HEK293T (cell line): ENCODE results near the gene EMP2.

Experiments used
- CTCF ChIA-PET: fragments of 350-600 bp; formaldehyde crosslinking; extraction: SDS; loops from one replicate; lab custom pipeline; 2021; ENCODE audit warnings: antibody characterized with exemption, inconsistent platforms; lab: Yijun Ruan, JAX
- POLR2A ChIA-PET: fragments of 350-600 bp; formaldehyde crosslinking; extraction: SDS; loops from one replicate; lab custom pipeline; 2020; ENCODE audit warnings: antibody characterized with exemption, inconsistent platforms; lab: Yijun Ruan, JAX
- DNase-seq: peaks from one replicate; pipeline ENCODE4 v3.0.0; 2012; ENCODE audit warnings: mixed read lengths; ENCODE audit errors: extremely low spot score
- ARNT ChIP-seq: fragments of 450-650 bp; IDR thresholded peaks from 2 replicates; pipeline ENCODE4 v1.6.1; 2017; ENCODE audit warnings: mild to moderate bottlenecking
- BHLHE40 ChIP-seq: fragments of 450-650 bp; IDR thresholded peaks from 2 replicates; pipeline ENCODE4 v1.6.1; 2016; ENCODE audit warnings: mild to moderate bottlenecking, moderate library complexity, borderline replicate concordance
- CTBP1 ChIP-seq: fragments of 450-650 bp; IDR thresholded peaks from 2 replicates; pipeline ENCODE4 v1.6.1; 2016; ENCODE audit warnings: borderline replicate concordance
- ELF4 ChIP-seq: fragments of 450-650 bp; IDR thresholded peaks from 2 replicates; pipeline ENCODE4 v1.6.1; 2017; ENCODE audit warnings: antibody characterized with exemption
- FOXA1 ChIP-seq: fragments of 450-650 bp; IDR thresholded peaks from 2 replicates; pipeline ENCODE4 v1.6.1; 2016; ENCODE audit warnings: mild to moderate bottlenecking
- FOXK2 ChIP-seq: fragments of 450-650 bp; IDR thresholded peaks from 2 replicates; pipeline ENCODE4 v1.6.1; 2016; ENCODE audit warnings: mild to moderate bottlenecking
- FOXM1 ChIP-seq: fragments of 450-650 bp; IDR thresholded peaks from 2 replicates; pipeline ENCODE4 v1.6.1; 2017; ENCODE audit warnings: mild to moderate bottlenecking, borderline replicate concordance
- HDGF ChIP-seq: fragments of 450-650 bp; IDR thresholded peaks from 2 replicates; pipeline ENCODE4 v1.6.1; 2017; ENCODE audit warnings: antibody characterized with exemption, borderline replicate concordance
- L3MBTL2 ChIP-seq: fragments of 450-650 bp; conservative IDR thresholded peaks from 2 replicates; pipeline ENCODE4 v1.6.1; 2016; ENCODE audit warnings: mild to moderate bottlenecking
- LEF1 ChIP-seq: fragments of 450-650 bp; IDR thresholded peaks from 2 replicates; pipeline ENCODE4 v1.6.1; 2017; ENCODE audit warnings: mild to moderate bottlenecking, borderline replicate concordance
- NFRKB ChIP-seq: fragments of 450-650 bp; IDR thresholded peaks from 2 replicates; pipeline ENCODE4 v1.6.1; 2016; ENCODE audit warnings: mild to moderate bottlenecking, moderate library complexity
- PKNOX1 ChIP-seq: fragments of 450-650 bp; IDR thresholded peaks from 2 replicates; pipeline ENCODE4 v1.6.1; 2016
- SP1 ChIP-seq: fragments of 450-650 bp; IDR thresholded peaks from 2 replicates; pipeline ENCODE4 v1.6.1; 2017
- SUZ12 ChIP-seq: fragments of 450-650 bp; IDR thresholded peaks from 2 replicates; pipeline ENCODE4 v1.6.1; 2016; ENCODE audit warnings: mild to moderate bottlenecking
- TARDBP ChIP-seq: fragments of 450-650 bp; IDR thresholded peaks from 2 replicates; pipeline ENCODE4 v1.6.1; 2016
- ZNF384 ChIP-seq: fragments of 450-650 bp; IDR thresholded peaks from 2 replicates; pipeline ENCODE4 v1.6.1; 2016

Gene EMP2

GRCh38 chr16:10610499-10611184 lies 30.2 kb upstream of the EMP2 start:
- POLR2A ChIA-PET = no interaction called here
- TF ChIP-seq FOXM1 (no peak), L3MBTL2 (no peak), CTBP1 (no peak), ZNF384 (no peak), ELF4 (no peak), PKNOX1 (no peak)
- no peak for DNase-seq
- CTCF ChIA-PET = interaction anchor here (0.6 kb wide), 1 partner anchor 96 kb away, joined by 7 read pairs; no protein-coding TSS in a partner anchor

- TF ChIP-seq ARNT = no peak
- TF ChIP-seq NFRKB = no peak
- no peak for TF ChIP-seq LEF1
- no peak for TF ChIP-seq L3MBTL2
- TF ChIP-seq PKNOX1 = no peak
- no peak for TF ChIP-seq ELF4
- no peak for TF ChIP-seq SUZ12
- TF ChIP-seq FOXM1 = no peak
- no peak for TF ChIP-seq ZNF384
- TF ChIP-seq SP1 = no peak
- no peak for TF ChIP-seq FOXA1
- no peak for TF ChIP-seq TARDBP
- no peak for TF ChIP-seq HDGF
- TF ChIP-seq CTBP1 = no peak
- TF ChIP-seq FOXK2 = no peak
- ChIA-PET POLR2A (no interaction called here), CTCF (no interaction called here)
- DNase-seq = no peak
Measured at GRCh38 chr16:10609402-10609774, 29.0 kb upstream of the EMP2 start.

- CTCF ChIA-PET = no interaction called here
- TF ChIP-seq HDGF = no peak
- no peak for TF ChIP-seq ELF4
- no peak for TF ChIP-seq TARDBP
- POLR2A ChIA-PET = no interaction called here
- no peak for DNase-seq
Measured at GRCh38 chr16:10608687-10609401, 28.4 kb upstream of the EMP2 start.

GRCh38 chr16:10607157-10607556 lies 26.8 kb upstream of the EMP2 start:
- TF ChIP-seq PKNOX1 = no peak
- TF ChIP-seq FOXM1 = no peak
- TF ChIP-seq ARNT = no peak
- TF ChIP-seq ZNF384 = no peak
- no peak for DNase-seq
- POLR2A ChIA-PET = no interaction called here
- CTCF ChIA-PET = no interaction called here

GRCh38 chr16:10606607-10607006 lies 26.2 kb upstream of the EMP2 start:
- ChIA-PET CTCF (no interaction called here), POLR2A (no interaction called here)
- TF ChIP-seq FOXK2 (no peak), CTBP1 (no peak), ZNF384 (no peak), PKNOX1 (no peak), HDGF (no peak), LEF1 (no peak), L3MBTL2 (no peak), TARDBP (no peak), FOXA1 (no peak), ARNT (no peak), SP1 (no peak), BHLHE40 (no peak), SUZ12 (no peak), ELF4 (no peak), FOXM1 (no peak), NFRKB (no peak)
- DNase-seq = no peak

GRCh38 chr16:10605636-10606035 lies 25.2 kb upstream of the EMP2 start:
- POLR2A ChIA-PET = no interaction called here
- TF ChIP-seq BHLHE40 (no peak), FOXM1 (no peak), FOXK2 (no peak)
- CTCF ChIA-PET = interaction anchor here (0.6 kb wide), 1 partner anchor 365 kb away, joined by 3 read pairs; no protein-coding TSS in a partner anchor
- no peak for DNase-seq
